ENCODE results near the gene CHIT1. TPM values are rescaled to one million over a fixed set of nuclear protein-coding genes. Genes with fewer than 3 reads are reported as not detected.

The CHIT1 gene
- polyA plus RNA-seq, 1 donor from 2014 or later, result not detected

- no peaks in the 10 kb centered on the region for H3K36me3 ChIP-seq (ENCODE audit: insufficient read depth, low read length)
- TF ChIP-seq, protein P1, sequence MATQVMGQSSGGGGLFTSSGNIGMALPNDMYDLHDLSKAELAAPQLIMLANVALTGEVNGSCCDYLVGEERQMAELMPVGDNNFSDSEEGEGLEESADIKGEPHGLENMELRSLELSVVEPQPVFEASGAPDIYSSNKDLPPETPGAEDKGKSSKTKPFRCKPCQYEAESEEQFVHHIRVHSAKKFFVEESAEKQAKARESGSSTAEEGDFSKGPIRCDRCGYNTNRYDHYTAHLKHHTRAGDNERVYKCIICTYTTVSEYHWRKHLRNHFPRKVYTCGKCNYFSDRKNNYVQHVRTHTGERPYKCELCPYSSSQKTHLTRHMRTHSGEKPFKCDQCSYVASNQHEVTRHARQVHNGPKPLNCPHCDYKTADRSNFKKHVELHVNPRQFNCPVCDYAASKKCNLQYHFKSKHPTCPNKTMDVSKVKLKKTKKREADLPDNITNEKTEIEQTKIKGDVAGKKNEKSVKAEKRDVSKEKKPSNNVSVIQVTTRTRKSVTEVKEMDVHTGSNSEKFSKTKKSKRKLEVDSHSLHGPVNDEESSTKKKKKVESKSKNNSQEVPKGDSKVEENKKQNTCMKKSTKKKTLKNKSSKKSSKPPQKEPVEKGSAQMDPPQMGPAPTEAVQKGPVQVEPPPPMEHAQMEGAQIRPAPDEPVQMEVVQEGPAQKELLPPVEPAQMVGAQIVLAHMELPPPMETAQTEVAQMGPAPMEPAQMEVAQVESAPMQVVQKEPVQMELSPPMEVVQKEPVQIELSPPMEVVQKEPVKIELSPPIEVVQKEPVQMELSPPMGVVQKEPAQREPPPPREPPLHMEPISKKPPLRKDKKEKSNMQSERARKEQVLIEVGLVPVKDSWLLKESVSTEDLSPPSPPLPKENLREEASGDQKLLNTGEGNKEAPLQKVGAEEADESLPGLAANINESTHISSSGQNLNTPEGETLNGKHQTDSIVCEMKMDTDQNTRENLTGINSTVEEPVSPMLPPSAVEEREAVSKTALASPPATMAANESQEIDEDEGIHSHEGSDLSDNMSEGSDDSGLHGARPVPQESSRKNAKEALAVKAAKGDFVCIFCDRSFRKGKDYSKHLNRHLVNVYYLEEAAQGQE (IDR thresholded peaks at IDR 0.05; ENCODE audit: borderline replicate concordance), result no peak
- TF ChIP-seq EZH2 (IDR thresholded peaks at IDR 0.05; ENCODE audit: borderline replicate concordance, insufficient read depth, low read length, poor library complexity, severe bottlenecking) (no peak), EP300 (conservative IDR thresholded peaks at IDR 0.05; ENCODE audit: poor library complexity, severe bottlenecking) (no peak), RAD21 (conservative IDR thresholded peaks at IDR 0.05) (no peak), TAF1 (IDR thresholded peaks at IDR 0.05; ENCODE audit: low read depth) (no peak), POLR2AphosphoS5 (IDR thresholded peaks at IDR 0.05) (no peak), SMC3 (conservative IDR thresholded peaks at IDR 0.05; ENCODE audit: poor library complexity) (no peak), MXI1 (conservative IDR thresholded peaks at IDR 0.05; ENCODE audit: poor library complexity, severe bottlenecking) (no peak)
- TF ChIP-seq, protein P2, sequence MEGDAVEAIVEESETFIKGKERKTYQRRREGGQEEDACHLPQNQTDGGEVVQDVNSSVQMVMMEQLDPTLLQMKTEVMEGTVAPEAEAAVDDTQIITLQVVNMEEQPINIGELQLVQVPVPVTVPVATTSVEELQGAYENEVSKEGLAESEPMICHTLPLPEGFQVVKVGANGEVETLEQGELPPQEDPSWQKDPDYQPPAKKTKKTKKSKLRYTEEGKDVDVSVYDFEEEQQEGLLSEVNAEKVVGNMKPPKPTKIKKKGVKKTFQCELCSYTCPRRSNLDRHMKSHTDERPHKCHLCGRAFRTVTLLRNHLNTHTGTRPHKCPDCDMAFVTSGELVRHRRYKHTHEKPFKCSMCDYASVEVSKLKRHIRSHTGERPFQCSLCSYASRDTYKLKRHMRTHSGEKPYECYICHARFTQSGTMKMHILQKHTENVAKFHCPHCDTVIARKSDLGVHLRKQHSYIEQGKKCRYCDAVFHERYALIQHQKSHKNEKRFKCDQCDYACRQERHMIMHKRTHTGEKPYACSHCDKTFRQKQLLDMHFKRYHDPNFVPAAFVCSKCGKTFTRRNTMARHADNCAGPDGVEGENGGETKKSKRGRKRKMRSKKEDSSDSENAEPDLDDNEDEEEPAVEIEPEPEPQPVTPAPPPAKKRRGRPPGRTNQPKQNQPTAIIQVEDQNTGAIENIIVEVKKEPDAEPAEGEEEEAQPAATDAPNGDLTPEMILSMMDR (IDR thresholded peaks at IDR 0.05; ENCODE audit: poor library complexity, severe bottlenecking), result no peak
- no peak overlapping the region for H3K4me3 ChIP-seq (ENCODE audit: low read length)
- no peaks in the 10 kb centered on the region for H3K27me3 ChIP-seq (ENCODE audit: insufficient read depth, low read depth, low read length)
- no peak overlapping the region for H3K27ac ChIP-seq (ENCODE audit: low read length)
- no peak overlapping the region for H3K9ac ChIP-seq (ENCODE audit: low read length)
- no peaks in the 10 kb centered on the region for H3K9me3 ChIP-seq (ENCODE audit: low read length)
- H3F3A ChIP-seq (ENCODE audit: insufficient read depth, low read length, poor library complexity, severe bottlenecking), result no peaks in the 10 kb centered on the region
- no peaks in the 10 kb centered on the region for H4K20me1 ChIP-seq (ENCODE audit: insufficient read depth)
- H2AFZ ChIP-seq (ENCODE audit: low read depth, low read length), result no peak overlapping the region
- no peaks in the 10 kb centered on the region for H3K9me2 ChIP-seq (ENCODE audit: insufficient read depth, low read length)
- no peaks in the 10 kb centered on the region for H3K79me2 ChIP-seq (replicated peaks; ENCODE audit: insufficient read depth, low read length)
- H3K4me2 ChIP-seq (ENCODE audit: low read length), result no peak overlapping the region
Measured at GRCh38 chr1:203187304-203187685, 42.2 kb downstream of the CHIT1 start.

DNA sequence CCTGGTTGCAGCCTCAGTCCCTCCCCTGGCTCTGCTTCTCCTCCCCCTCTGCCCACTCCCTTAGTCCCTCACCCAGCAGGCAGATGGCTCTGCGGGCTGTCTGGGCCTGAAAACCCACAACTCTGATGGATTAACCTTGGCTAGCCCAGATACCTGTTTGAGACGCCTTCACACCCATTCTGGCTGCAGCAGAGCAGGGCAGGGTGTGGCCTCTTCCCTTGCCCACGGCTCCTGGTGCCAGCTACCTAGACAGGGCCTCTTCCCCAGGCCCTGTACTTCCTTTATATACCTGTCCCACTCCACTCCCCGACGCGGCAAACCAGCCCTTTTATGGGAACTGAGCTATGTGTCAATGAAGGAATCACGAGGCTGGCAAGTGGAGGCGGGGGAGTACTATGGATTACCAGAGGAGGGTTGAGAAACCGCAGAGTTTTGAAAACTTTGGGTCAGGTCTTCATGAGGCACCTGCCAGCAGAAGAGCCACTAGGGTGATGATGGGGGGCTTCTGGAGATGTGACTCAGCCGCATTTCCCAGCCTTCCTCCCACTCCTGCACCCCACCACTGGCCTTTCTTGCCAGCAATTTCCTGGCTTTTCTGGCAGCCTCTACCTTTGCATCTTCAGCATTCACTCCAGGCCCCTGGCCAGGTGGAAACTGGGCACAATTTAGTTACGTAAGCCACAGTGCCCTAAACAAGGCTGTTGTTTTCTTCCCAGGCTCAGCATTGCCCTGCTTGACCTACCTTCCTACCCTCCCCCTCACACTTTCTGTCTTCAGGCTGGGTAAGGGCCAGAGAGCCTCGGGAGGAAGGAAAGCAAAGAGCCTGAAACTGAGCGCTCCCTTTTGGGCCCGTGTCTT lies 42.8 kb downstream of the CHIT1 start, which contains the start of gene CHI3L1:
Gene CHI3L1 (minus strand): TSS at position 259 of the 858 bp plus-strand sequence. CDS start 81 bp downstream, at position 178.
- TF ChIP-seq, protein P1 (IDR thresholded peaks at IDR 0.05; ENCODE audit: borderline replicate concordance), result no peak
- TF ChIP-seq POLR2AphosphoS5 (IDR thresholded peaks at IDR 0.05), result no peak
- TF ChIP-seq MXI1 (conservative IDR thresholded peaks at IDR 0.05; ENCODE audit: poor library complexity, severe bottlenecking), result no peak
- no peak for TF ChIP-seq RAD21 (conservative IDR thresholded peaks at IDR 0.05)
- TF ChIP-seq EZH2 (IDR thresholded peaks at IDR 0.05; ENCODE audit: borderline replicate concordance, insufficient read depth, low read length, poor library complexity, severe bottlenecking), result no peak
- no peak for TF ChIP-seq EP300 (conservative IDR thresholded peaks at IDR 0.05; ENCODE audit: poor library complexity, severe bottlenecking)
- TF ChIP-seq, protein P2 (IDR thresholded peaks at IDR 0.05; ENCODE audit: poor library complexity, severe bottlenecking), result no peak
- no peak for TF ChIP-seq SMC3 (conservative IDR thresholded peaks at IDR 0.05; ENCODE audit: poor library complexity)
- no peak for TF ChIP-seq TAF1 (IDR thresholded peaks at IDR 0.05; ENCODE audit: low read depth)
- Histone ChIP-seq H3K9me2 (ENCODE audit: insufficient read depth, low read length) (no peaks in the 10 kb centered on the region), H3K9ac (ENCODE audit: low read length) (no peak within 1 kb of the TSS), H3F3A (ENCODE audit: insufficient read depth, low read length, poor library complexity, severe bottlenecking) (no peaks in the 10 kb centered on the region), H3K9me3 (ENCODE audit: low read length) (no peaks in the 10 kb centered on the region), H3K4me2 (ENCODE audit: low read length) (no peak within 1 kb of the TSS), H3K27ac (ENCODE audit: low read length) (no peak within 1 kb of the TSS), H3K36me3 (ENCODE audit: insufficient read depth, low read length) (no peaks in the 10 kb centered on the region), H2AFZ (ENCODE audit: low read depth, low read length) (no peak within 1 kb of the TSS), H3K27me3 (ENCODE audit: insufficient read depth, low read depth, low read length) (no peaks in the 10 kb centered on the region), H4K20me1 (ENCODE audit: insufficient read depth) (no peaks in the 10 kb centered on the region), H3K79me2 (replicated peaks; ENCODE audit: insufficient read depth, low read length) (no peaks in the 10 kb centered on the region), H3K4me3 (ENCODE audit: low read length) (no peak within 1 kb of the TSS)
